Testis (tissue), 2 donors: ENCODE results near the gene BAIAP2L1.

Experiments used
- POLR2A ChIP-seq: fragments of 450-650 bp; IDR thresholded peaks from one replicate; pipeline ENCODE4 v1.6.1; 2017; ENCODE audit warnings: antibody characterized with exemption, mild to moderate bottlenecking, moderate library complexity
- TF ChIP-seq, protein P1 (sequence below), 3 experiments: fragments of 450-650 bp in 2 of 3; fragments of 200-600 bp in 1 of 3; sonication (generic) in 1 of 3; IDR thresholded peaks; one replicate each; pipeline ENCODE4 v1.5.1; 2016 to 2019; ENCODE audit warnings: antibody characterized with exemption in 3 of 3, mild to moderate bottlenecking in 2 of 3, moderate library complexity in 1 of 3

DNA sequence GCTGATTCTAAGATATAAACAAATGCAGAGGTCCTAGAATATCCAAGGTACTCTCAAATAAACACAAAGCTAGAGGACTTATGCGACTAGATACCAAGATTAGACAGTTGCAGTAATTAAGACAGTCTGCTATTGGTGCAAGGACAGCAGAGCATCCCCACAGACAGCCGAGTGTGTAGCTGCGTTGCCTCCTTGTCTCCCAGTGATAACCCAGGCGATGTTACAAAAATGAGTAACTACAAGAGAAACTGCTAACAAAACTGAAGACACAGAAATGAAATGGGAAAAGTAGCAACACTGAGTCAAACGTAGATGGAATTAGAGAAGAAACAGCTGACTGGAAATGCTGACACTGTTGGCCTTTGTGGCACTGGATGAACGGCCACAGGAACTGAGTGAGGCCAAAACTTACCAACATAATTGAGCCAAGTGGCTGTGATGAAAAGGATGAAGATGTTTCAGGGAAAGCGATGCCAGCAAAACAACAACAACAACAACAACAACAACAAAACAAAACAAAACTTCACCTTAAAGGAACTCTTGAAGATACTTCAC, 54.3 kb downstream of the BAIAP2L1 start:
- TF ChIP-seq POLR2A, result no peak
- TF ChIP-seq, protein P1, sequence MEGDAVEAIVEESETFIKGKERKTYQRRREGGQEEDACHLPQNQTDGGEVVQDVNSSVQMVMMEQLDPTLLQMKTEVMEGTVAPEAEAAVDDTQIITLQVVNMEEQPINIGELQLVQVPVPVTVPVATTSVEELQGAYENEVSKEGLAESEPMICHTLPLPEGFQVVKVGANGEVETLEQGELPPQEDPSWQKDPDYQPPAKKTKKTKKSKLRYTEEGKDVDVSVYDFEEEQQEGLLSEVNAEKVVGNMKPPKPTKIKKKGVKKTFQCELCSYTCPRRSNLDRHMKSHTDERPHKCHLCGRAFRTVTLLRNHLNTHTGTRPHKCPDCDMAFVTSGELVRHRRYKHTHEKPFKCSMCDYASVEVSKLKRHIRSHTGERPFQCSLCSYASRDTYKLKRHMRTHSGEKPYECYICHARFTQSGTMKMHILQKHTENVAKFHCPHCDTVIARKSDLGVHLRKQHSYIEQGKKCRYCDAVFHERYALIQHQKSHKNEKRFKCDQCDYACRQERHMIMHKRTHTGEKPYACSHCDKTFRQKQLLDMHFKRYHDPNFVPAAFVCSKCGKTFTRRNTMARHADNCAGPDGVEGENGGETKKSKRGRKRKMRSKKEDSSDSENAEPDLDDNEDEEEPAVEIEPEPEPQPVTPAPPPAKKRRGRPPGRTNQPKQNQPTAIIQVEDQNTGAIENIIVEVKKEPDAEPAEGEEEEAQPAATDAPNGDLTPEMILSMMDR (IDR thresholded peaks at IDR 0.05), result no peak
